Ovary (tissue), 9 donors: ENCODE measurements around the gene TAF3. TPM values are rescaled to one million over a fixed set of nuclear protein-coding genes. Genes with fewer than 3 reads are reported as not detected.

Source experiments
- DNase-seq, 5 donors: peaks; one replicate each; pipeline ENCODE4 v3.0.0-alpha.2; 2019 to 2020
- H3K27ac ChIP-seq, 2 donors: fragments of 200-600 bp; one replicate each; pipeline versions ENCODE4 v1.5.1 to v1.8.0; 2019 to 2022
- H3K27me3 ChIP-seq: fragments of 200-600 bp; one replicate; pipeline ENCODE4 v1.8.0; 2022
- H3K36me3 ChIP-seq: fragments of 200-600 bp; sonication (generic); one replicate; pipeline ENCODE4 v1.5.1; 2019
- H3K4me1 ChIP-seq: one replicate; pipeline ENCODE4 v1.8.1; 2013; ENCODE audit warnings: mild to moderate bottlenecking, moderate library complexity; ENCODE audit not compliant: insufficient read depth
- H3K4me3 ChIP-seq: fragments of 200-600 bp; sonication (generic); one replicate; pipeline ENCODE4 v1.5.1; 2017
- H3K9me3 ChIP-seq, 2 donors: fragments of 200-600 bp in 1 of 2; sonication (generic) in 1 of 2; one replicate each; pipeline versions ENCODE4 v1.5.1 to v1.8.1; 2013 to 2019; ENCODE audit warnings: mild to moderate bottlenecking in 1 of 2, moderate library complexity in 1 of 2
- CTCF ChIP-seq, 3 donors: fragments of 450-650 bp in 2 of 3; fragments of 200-600 bp in 1 of 3; IDR thresholded peaks; one replicate each; pipeline versions ENCODE4 v1.5.1 to v1.8.0; 2016 to 2022; ENCODE audit warnings: antibody characterized with exemption in 3 of 3, mild to moderate bottlenecking in 1 of 3
- EP300 ChIP-seq: sonication (generic); formaldehyde crosslinking; IDR thresholded peaks from one replicate; pipeline ENCODE4 v1.6.1; 2017; ENCODE audit warnings: antibody characterized with exemption
- POLR2A ChIP-seq: fragments of 450-650 bp; IDR thresholded peaks from one replicate; pipeline ENCODE4 v1.6.1; 2017; ENCODE audit warnings: antibody characterized with exemption, mild to moderate bottlenecking, moderate library complexity
- WGBS, 3 donors: extraction: QIAGEN DNeasy Blood & Tissue Kit in 1 of 3; methylation state at CpG; one replicate each; pipeline versions ENCODE4 v1.1.5 to v1.1.7; 2013 to 2017; 5-methylcytosine and 5-hydroxymethylcytosine counted together
- intact Hi-C, 4 donors: fragments of 100-400 bp; cut with DNase I; formaldehyde crosslinking; loops; one replicate each; pipeline versions ENCODE4 v1.11.0 to v1.15.1; 2022 to 2023
- polyA plus RNA-seq, 2 donors: library from polyadenylated mRNA; stranded (reverse); fragments of 200-250 nt in 1 of 2; fragments of 350-450 nt in 1 of 2; fragmentation: Illumina TruSeq in 1 of 2; extraction: RNeasy Lipid Tissue Mini Kit (QIAGEN cat#74804) in 1 of 2; gene quantifications; one replicate each; pipeline ENCODE4 v1.2.3, GENCODE V29; 2013 to 2014
- total RNA-seq, 7 donors: library from RNA; depleted of rRNA in 2 of 7; stranded (reverse); fragments of >200 nt in 2 of 7; fragmentation: NEBNext Ultra II Directional in 3 of 7; extraction: Animal tissue kit (Norgen Biotek cat#: 25700) in 3 of 7; gene quantifications; one replicate each; pipeline versions ENCODE4 v1.1.0 to v1.2.4, GENCODE V29; 2016 to 2023
- donor health status: DM: no; HTN: no; CAD: no; lungs with moderate emphysema.
- donor health status: DM: no; HTN: no; CAD: no.
- donor health status: Bipolar disorder and iron deficiency.
- donor health status: DM: yes; HTN: yes; CAD: no.
- donor health status: DM: no; HTN: no; CAD: no.
- donor health status: DM: yes; HTN: yes; CAD: no.

TAF3 gene
- total and polyA plus RNA-seq, 9 donors = 7.1 to 15.9 (median 11.8) TPM

- intact Hi-C loops = no loop called here
- H3K36me3 ChIP-seq = no peaks in the 10 kb centered on the region
- 74 to 80% (median 77%) methylated on average over 3 of the region's 3 CpGs for WGBS, 3 donors
- no peaks in the 10 kb centered on the region for H3K4me1 ChIP-seq
- DNase-seq = no peak
- no peak overlapping the region for H3K27ac ChIP-seq
- H3K9me3 ChIP-seq = no peaks in the 10 kb centered on the region
- no peak overlapping the region for H3K4me3 ChIP-seq
- no peaks in the 10 kb centered on the region for H3K27me3 ChIP-seq
- TF ChIP-seq CTCF (IDR thresholded peaks at IDR 0.05) (no peak), EP300 (no peak), POLR2A (no peak)
Measured at GRCh38 chr10:7933262-7933661, 115.0 kb downstream of the TAF3 start.

- TF ChIP-seq CTCF (IDR thresholded peaks at IDR 0.05) (no peak), EP300 (no peak), POLR2A (no peak)
- Histone ChIP-seq H3K27ac (no peak overlapping the region), H3K4me1 (no peaks in the 10 kb centered on the region), H3K27me3 (no peaks in the 10 kb centered on the region), H3K4me3 (no peak overlapping the region), H3K36me3 (no peaks in the 10 kb centered on the region), H3K9me3 (no peaks in the 10 kb centered on the region)
- intact Hi-C loops = no loop called here
- no peak for DNase-seq
- WGBS, 3 donors = 96 to 97% (median 96%) methylated on average over 8 of the region's 8 CpGs
Measured at GRCh38 chr10:7933757-7934156, 115.5 kb downstream of the TAF3 start.

- intact Hi-C loops = no loop called here
- DNase-seq = no peak
- no peaks in the 10 kb centered on the region for H3K36me3 ChIP-seq
- H3K4me1 ChIP-seq = no peaks in the 10 kb centered on the region
- H3K27ac ChIP-seq = no peak overlapping the region
- 98 to 99% (median 98%) methylated on average over 5 of the region's 5 CpGs for WGBS, 3 donors
- H3K4me3 ChIP-seq = no peak overlapping the region
- TF ChIP-seq POLR2A (no peak), CTCF (IDR thresholded peaks at IDR 0.05) (no peak), EP300 (no peak)
- H3K9me3 ChIP-seq = no peaks in the 10 kb centered on the region
- H3K27me3 ChIP-seq = no peaks in the 10 kb centered on the region
Measured at GRCh38 chr10:7937315-7937945, 119.1 kb downstream of the TAF3 start.

GRCh38 chr10:7941576-7941975, 123.3 kb downstream of the TAF3 start:
- TF ChIP-seq EP300 (no peak), POLR2A (no peak), CTCF (IDR thresholded peaks at IDR 0.05) (no peak)
- Histone ChIP-seq H3K27ac (no peak overlapping the region), H3K36me3 (no peaks in the 10 kb centered on the region), H3K9me3 (no peaks in the 10 kb centered on the region), H3K4me1 (peaks cover 6% of the 10 kb centered on the region), H3K4me3 (no peak overlapping the region), H3K27me3 (no peaks in the 10 kb centered on the region)
- intact Hi-C loops = no loop called here
- WGBS, 3 donors = 80 to 86% (median 84%) methylated on average over 6 of the region's 6 CpGs
- DNase-seq = no peak
